HCT116 (cell line): ENCODE measurements around the gene CHD9NB. TPM values are rescaled to one million over a fixed set of nuclear protein-coding genes. Genes with fewer than 3 reads are reported as not detected.

ENCODE experiments used
- ATAC-seq: fragments of 200-7000 bp; cut with Tn5 transposase; 2 replicates; pipeline ENCODE4 v1.9.1; 2020; ENCODE audit warnings: mild to moderate bottlenecking, moderate library complexity
- BruUV-seq: library from RNA; stranded (reverse); fragments of 400-500 nt; replicated peaks from 2 replicates; lab custom pipeline; 2021; lab: Mats Ljungman, UMichigan
- CTCF ChIA-PET: fragments of 300-600 bp; sonication (Branson Sonifier 250); formaldehyde crosslinking; loops from one replicate; lab custom pipeline; 2021; ENCODE audit warnings: antibody characterized with exemption; lab: Charles Lee
- POLR2A ChIA-PET: fragments of 300-600, 350-600 bp; sonication (Branson Sonifier 250); formaldehyde crosslinking; loops from one replicate; lab custom pipeline; 2021; ENCODE audit warnings: antibody characterized with exemption; lab: Charles Lee
- RAD21 ChIA-PET, 2 experiments: fragments of 300-600 bp; sonication (Branson Sonifier 250); formaldehyde crosslinking; loops; one replicate each; lab custom pipeline; 2023; ENCODE audit warnings: low total read pairs in 2 of 2; ENCODE audit not compliant: uncharacterized antibody in 2 of 2, unreplicated experiment in 2 of 2, low non-redundant PET in 1 of 2; lab: Charles Lee
- DNase-seq: peaks from one replicate; pipeline ENCODE4 v3.0.0-alpha.2; 2010; ENCODE audit warnings: low read depth, low spot score
- H2AFZ ChIP-seq: fragments of 200-600 bp; shearing (Covaris generic), sonication (generic); 2 replicates; pipeline ENCODE4 v1.6.1; 2017; ENCODE audit warnings: low read depth, mixed run types, mixed read lengths, antibody characterized with exemption, low read length; ENCODE audit not compliant: poor library complexity, severe bottlenecking
- H3K27ac ChIP-seq: 2 replicates; pipeline ENCODE4 v1.5.1; 2012; ENCODE audit warnings: low read depth, low read length
- H3K27me3 ChIP-seq: fragments of 200-600 bp; sonication (generic); 2 replicates; pipeline ENCODE4 v1.6.1; 2016; ENCODE audit warnings: mixed run types, low read length, mixed read lengths; ENCODE audit not compliant: insufficient read depth
- H3K36me3 ChIP-seq, 2 experiments: fragments of 200-500 bp in 1 of 2; fragments of 200-600 bp in 1 of 2; sonication (Bioruptor generic) in 1 of 2; sonication (generic) in 1 of 2; 2 replicates each; pipeline versions ENCODE4 v1.5.1 to v1.6.1; 2014 to 2016; ENCODE audit warnings: low read length in 2 of 2, inconsistent platforms in 1 of 2, mixed read lengths in 1 of 2, mixed run types in 1 of 2; ENCODE audit not compliant: insufficient read depth in 2 of 2, control insufficient read depth in 1 of 2
- H3K4me1 ChIP-seq, 2 experiments: fragments of 200-600 bp in 1 of 2; sonication (generic) in 1 of 2; 2 replicates each; pipeline versions ENCODE4 v1.5.1 to v1.6.1; 2012 to 2017; ENCODE audit warnings: low read length in 2 of 2, inconsistent platforms in 1 of 2, mild to moderate bottlenecking in 1 of 2, mixed read lengths in 1 of 2, mixed run types in 1 of 2, moderate library complexity in 1 of 2; ENCODE audit not compliant: insufficient read depth in 2 of 2, control insufficient read depth in 1 of 2
- H3K4me2 ChIP-seq: fragments of 200-600 bp; sonication (generic); 2 replicates; pipeline ENCODE4 v1.6.1; 2017; ENCODE audit warnings: mixed run types, low read length, mixed read lengths
- H3K4me3 ChIP-seq, 2 experiments: fragments of 200-600 bp in 1 of 2; sonication (generic) in 1 of 2; replicated peaks in 1 of 2; 2 replicates each; pipeline ENCODE4 v1.5.1; 2011 to 2016; ENCODE audit warnings: low read length in 2 of 2, control low read depth in 1 of 2, low read depth in 1 of 2, mild to moderate bottlenecking in 1 of 2, mixed read lengths in 1 of 2, mixed run types in 1 of 2
- H3K79me2 ChIP-seq: fragments of 200-600 bp; sonication (generic); 2 replicates; pipeline ENCODE4 v1.6.1; 2017; ENCODE audit warnings: mild to moderate bottlenecking, mixed run types, low read length, moderate library complexity, mixed read lengths; ENCODE audit not compliant: insufficient read depth
- H3K9ac ChIP-seq: fragments of 200-600 bp; sonication (generic); 2 replicates; pipeline ENCODE4 v1.6.1; 2016; ENCODE audit warnings: low read length, mixed read lengths
- H3K9me2 ChIP-seq: fragments of 200-600 bp; sonication (generic), shearing (Covaris generic); 2 replicates; pipeline ENCODE4 v1.6.1; 2017; ENCODE audit warnings: mixed run types, mild to moderate bottlenecking, moderate library complexity; ENCODE audit not compliant: insufficient read depth
- H3K9me3 ChIP-seq, 2 experiments: fragments of 200-500 bp in 1 of 2; fragments of 200-600 bp in 1 of 2; sonication (Bioruptor generic) in 1 of 2; sonication (generic) in 1 of 2; 2 replicates each; pipeline ENCODE4 v1.6.1; 2014 to 2017; ENCODE audit warnings: low read length in 2 of 2, mixed read lengths in 2 of 2, inconsistent platforms in 1 of 2, low read depth in 1 of 2, mild to moderate bottlenecking in 1 of 2, mixed run types in 1 of 2, moderate library complexity in 1 of 2; ENCODE audit not compliant: control insufficient read depth in 1 of 2, insufficient read depth in 1 of 2
- H4K20me1 ChIP-seq: fragments of 200-600 bp; sonication (generic), shearing (Covaris generic); 2 replicates; pipeline ENCODE4 v1.6.1; 2017; ENCODE audit warnings: mixed run types, mild to moderate bottlenecking, moderate library complexity; ENCODE audit not compliant: insufficient read depth
- ATF3 ChIP-seq: IDR thresholded peaks from 2 replicates; pipeline ENCODE4 v1.6.1; 2012
- CBX3 ChIP-seq: IDR thresholded peaks from 2 replicates; pipeline ENCODE4 v1.6.1; 2012; ENCODE audit warnings: low read depth
- CEBPB ChIP-seq: IDR thresholded peaks from 2 replicates; pipeline ENCODE4 v1.6.1; 2012; ENCODE audit warnings: low read depth
- EGR1 ChIP-seq: IDR thresholded peaks from 2 replicates; pipeline ENCODE4 v1.6.1; 2012; ENCODE audit warnings: low read depth
- EZH2phosphoT487 ChIP-seq: fragments of 200-600 bp; IDR thresholded peaks from 2 replicates; pipeline ENCODE4 v1.6.1; 2018; ENCODE audit warnings: antibody characterized with exemption, borderline replicate concordance
- FOSL1 ChIP-seq: IDR thresholded peaks from 2 replicates; pipeline ENCODE4 v1.6.1; 2012; ENCODE audit warnings: low read depth
- JUND ChIP-seq: IDR thresholded peaks from 2 replicates; pipeline ENCODE4 v1.6.1; 2012
- MAX ChIP-seq: IDR thresholded peaks from 2 replicates; pipeline ENCODE4 v1.6.1; 2012
- POLR2AphosphoS5 ChIP-seq: IDR thresholded peaks from 2 replicates; pipeline ENCODE4 v1.6.1; 2011; ENCODE audit warnings: mild to moderate bottlenecking, low read depth, low read length, moderate library complexity
- RAD21 ChIP-seq: IDR thresholded peaks from 2 replicates; pipeline ENCODE4 v1.6.1; 2012; ENCODE audit warnings: low read depth, mild to moderate bottlenecking
- SIN3A ChIP-seq: IDR thresholded peaks from 2 replicates; pipeline ENCODE4 v1.6.1; 2012; ENCODE audit warnings: low read depth
- SP1 ChIP-seq: IDR thresholded peaks from 2 replicates; pipeline ENCODE4 v1.6.1; 2012; ENCODE audit warnings: low read depth
- SRF ChIP-seq: IDR thresholded peaks from 2 replicates; pipeline ENCODE4 v1.6.1; 2012; ENCODE audit warnings: low read depth
- TCF7L2 ChIP-seq: IDR thresholded peaks from 2 replicates; pipeline ENCODE4 v1.7.0; 2011; ENCODE audit warnings: borderline replicate concordance, inconsistent platforms; ENCODE audit not compliant: insufficient read depth, insufficient read length; ENCODE audit errors: extremely low read depth
- ZBTB33 ChIP-seq: IDR thresholded peaks from 2 replicates; pipeline ENCODE4 v1.6.1; 2011; ENCODE audit warnings: mild to moderate bottlenecking, low read length, moderate library complexity; ENCODE audit not compliant: insufficient replicate concordance; ENCODE audit errors: extremely low read depth
- ZFX ChIP-seq: fragments of 450-650 bp; IDR thresholded peaks from 2 replicates; pipeline ENCODE4 v1.6.1; 2017
- ZNF274 ChIP-seq: fragments of 200-500 bp; sonication (Bioruptor generic); IDR thresholded peaks from 2 replicates; pipeline ENCODE4 v1.6.1; 2014; ENCODE audit warnings: mild to moderate bottlenecking, low read depth, low read length, inconsistent platforms
- intact Hi-C: fragments of 100-400 bp; cut with micrococcal nuclease; formaldehyde crosslinking; loops from 2 replicates; pipeline ENCODE4 v1.10.0; 2022
- total RNA-seq: library from RNA; stranded (reverse); gene quantifications from one replicate; pipeline ENCODE4 v1.2.1, GENCODE V29; 2021; ENCODE audit not compliant: unreplicated experiment

CHD9NB gene
- total RNA-seq, 1 experiment from 2014 or later = 1.2 TPM

DNA sequence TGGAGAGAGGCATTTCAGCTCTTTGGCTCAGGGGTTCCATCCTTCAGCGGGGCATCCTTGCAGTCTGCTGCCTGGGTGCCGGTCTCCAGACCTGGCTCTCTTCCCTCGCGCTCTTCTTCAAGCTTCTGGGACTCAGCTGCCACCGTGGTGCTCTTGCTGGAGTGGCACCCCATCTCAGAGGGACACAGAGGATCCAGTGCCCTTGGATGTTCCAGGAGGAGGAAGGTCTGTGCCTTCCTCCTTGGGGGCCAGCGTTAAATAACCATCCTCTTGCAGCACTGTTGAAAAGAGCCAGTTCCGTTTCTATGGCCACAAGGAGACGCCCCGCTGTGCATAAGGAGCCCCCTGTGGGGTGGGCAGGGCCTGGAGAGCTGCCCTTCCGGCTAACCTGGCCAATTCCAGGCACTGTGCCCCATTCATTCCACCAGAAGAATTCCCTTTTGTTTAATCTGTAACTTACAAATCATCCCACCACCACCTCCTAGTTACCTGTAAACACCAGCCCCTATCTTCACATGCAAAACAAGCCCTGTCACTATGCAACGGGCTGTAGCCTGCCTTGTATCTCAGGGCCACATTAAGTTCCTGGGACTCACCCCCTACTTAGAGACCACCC, 8.6 kb downstream of the CHD9NB start:
- peaks cover 0 to 3% of the 10 kb centered on the region in 2 experiments; a peak in 1 of 4 replicates for H3K4me1 ChIP-seq
- H2AFZ ChIP-seq = no peak overlapping the region

GRCh38 chr16:53043428-53043831, 9.3 kb downstream of the CHD9NB start:
- Histone ChIP-seq H3K9me2 (no peaks in the 10 kb centered on the region), H2AFZ (no peak overlapping the region), H3K79me2 (no peaks in the 10 kb centered on the region), H3K4me1 (peaks cover 0 to 3% of the 10 kb centered on the region in 2 experiments; a peak in 1 of 4 replicates), H3K4me3 (no peak overlapping the region), H4K20me1 (no peaks in the 10 kb centered on the region), H3K4me2 (no peak overlapping the region), H3K36me3 (no peaks in the 10 kb centered on the region), H3K27ac (no peak overlapping the region), H3K9ac (no peak overlapping the region), H3K27me3 (no peaks in the 10 kb centered on the region), H3K9me3 (no peaks in the 10 kb centered on the region)
- CTCF ChIA-PET = interaction anchor here (1.5 kb wide), 1 partner anchor 11 kb away, joined by 3 read pairs; the partner anchor contains the start of gene CHD9
- ATAC-seq = no peak
- RAD21 ChIA-PET = no interaction called here
- POLR2A ChIA-PET = no interaction called here
- DNase-seq = no peak
- BruUV-seq = no TSS peak
- intact Hi-C loops = no loop called here
- no peak for TF ChIP-seq FOSL1
- TF ChIP-seq SP1 = no peak
- no peak for TF ChIP-seq POLR2AphosphoS5
- no peak for TF ChIP-seq SIN3A
- TF ChIP-seq ATF3 = no peak
- TF ChIP-seq ZFX = no peak
- TF ChIP-seq EGR1 = no peak
- TF ChIP-seq ZBTB33 = no peak
- no peak for TF ChIP-seq TCF7L2
- TF ChIP-seq CEBPB = no peak
- no peak for TF ChIP-seq MAX
- no peak for TF ChIP-seq ZNF274
- no peak for TF ChIP-seq CBX3
- no peak for TF ChIP-seq JUND
- TF ChIP-seq RAD21 = no peak
- no peak for TF ChIP-seq SRF

More for the DNA sequence above, 8.6 kb downstream of the CHD9NB start:
- Histone ChIP-seq H3K9me2 (no peaks in the 10 kb centered on the region), H3K79me2 (no peaks in the 10 kb centered on the region), H3K9me3 (no peaks in the 10 kb centered on the region), H3K4me2 (no peak overlapping the region), H3K27ac (no peak overlapping the region), H4K20me1 (no peaks in the 10 kb centered on the region), H3K4me3 (no peak overlapping the region), H3K36me3 (no peaks in the 10 kb centered on the region), H3K27me3 (no peaks in the 10 kb centered on the region), H3K9ac (no peak overlapping the region)
- DNase-seq = no peak
- no peak for ATAC-seq
- RAD21 ChIA-PET = no interaction called here
- POLR2A ChIA-PET = no interaction called here
- intact Hi-C loops = no loop called here
- no TSS peak for BruUV-seq
- CTCF ChIA-PET = interaction anchor here (1.5 kb wide), 1 partner anchor 10 kb away, joined by 3 read pairs; the partner anchor contains the start of gene CHD9
- TF ChIP-seq EGR1 = no peak
- TF ChIP-seq EZH2phosphoT487 = no peak
